Measurements from ENCODE around the gene EPHB2. TPM values are rescaled to one million over a fixed set of nuclear protein-coding genes. Genes with fewer than 3 reads are reported as not detected.

EPHB2 gene
- total and polyA plus RNA-seq, 2 of the 8 experiments (the other 6 are each of a cell fraction or from before 2014, with no cell fraction given) = 15.8 to 17.2 TPM

DNA sequence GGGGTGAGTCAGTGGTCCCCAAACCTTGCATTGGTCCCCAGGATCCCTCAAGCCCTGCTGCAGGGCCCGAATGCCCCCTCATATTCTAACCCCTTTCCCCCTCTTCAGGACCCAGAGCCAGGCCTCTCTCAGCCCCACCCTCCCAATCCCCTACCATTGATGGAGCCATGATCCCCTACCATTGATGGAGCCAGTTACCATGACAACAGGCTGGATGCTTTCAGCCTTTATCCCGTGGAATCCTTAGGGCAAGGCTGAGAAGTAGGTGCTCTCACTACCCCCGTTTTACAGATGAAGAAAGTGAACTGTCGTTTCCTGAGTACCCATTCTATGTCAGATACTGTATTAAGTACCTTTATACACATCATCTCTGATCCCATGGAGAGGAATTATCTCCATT, 70.8 kb downstream of the EPHB2 start:
- ChIA-PET CTCF (ENCODE audit: partially characterized antibody) (interaction anchor here (0.6 to 3.6 kb wide), 5 partner anchors 9 to 159 kb away, joined by 3 to 15 read pairs (median 4); no protein-coding TSS in a partner anchor), POLR2A (ENCODE audit: partially characterized antibody) (interaction anchor here (1.0 to 2.0 kb wide), 2 partner anchors 11 to 15 kb away, joined by 3 to 4 read pairs; no protein-coding TSS in a partner anchor)
- TF ChIP-seq NANOG (IDR thresholded peaks at IDR 0.05; ENCODE audit: insufficient read depth, low read depth, low read length, poor library complexity, severe bottlenecking) = no peak

More for the DNA sequence above, 70.8 kb downstream of the EPHB2 start:
- Histone ChIP-seq H3K4ac (replicated peaks; ENCODE audit: insufficient read length, low read depth, low read length) (no peak overlapping the region), H2AK5ac (ENCODE audit: low read depth, low read length) (no peak overlapping the region), H3K18ac (ENCODE audit: extremely low read depth, low read length) (no peak overlapping the region), H3K4me1 (replicated peaks in 1 of 4; ENCODE audit: control insufficient read depth in 3 of 4, insufficient read depth in 4 of 4, low read length in 3 of 4) (peaks cover 0 to 10% (median 4%) of the 10 kb centered on the region in 4 experiments; a peak in 3 of 7 replicates), H2AFZ (ENCODE audit: low read length) (no peak overlapping the region), H4K5ac (ENCODE audit: insufficient read length, low read depth, low read length) (no peak overlapping the region), H3K4me3 (ENCODE audit: extremely low read depth in 1 of 4, insufficient read depth in 2 of 4, low read depth in 3 of 4, low read length in 4 of 4) (no peak overlapping the region), H3K56ac (replicated peaks; ENCODE audit: insufficient read length, low read depth, low read length) (no peak overlapping the region), H3K79me2 (ENCODE audit: control insufficient read depth in 1 of 2, insufficient read depth in 2 of 2, low read length in 2 of 2) (no peaks in the 10 kb centered on the region), H3K27me3 (replicated peaks in 1 of 4; ENCODE audit: control insufficient read depth in 3 of 4, extremely low read depth in 1 of 4, insufficient read depth in 3 of 4, low read length in 3 of 4) (no peaks in the 10 kb centered on the region), H4K91ac (replicated peaks; ENCODE audit: insufficient read length, low read length) (no peak overlapping the region), H3K9me3 (ENCODE audit: insufficient read depth in 2 of 2, low read depth in 1 of 2, low read length in 1 of 2) (no peaks in the 10 kb centered on the region), H4K20me1 (replicated peaks in 1 of 2; ENCODE audit: control insufficient read depth in 1 of 2, insufficient read depth in 2 of 2, low read length in 2 of 2) (no peaks in the 10 kb centered on the region), H3K14ac (ENCODE audit: insufficient read length) (no peak overlapping the region), H3K9ac (replicated peaks in 1 of 4; ENCODE audit: extremely low read depth in 1 of 4, low read depth in 3 of 4, low read length in 3 of 4) (no peak overlapping the region), H3K4me2 (ENCODE audit: insufficient read depth in 1 of 2, low read depth in 2 of 2, low read length in 2 of 2) (no peak overlapping the region), H2BK5ac (ENCODE audit: low read depth, low read length) (no peak overlapping the region), H2BK12ac (ENCODE audit: low read depth, low read length) (no peak overlapping the region), H3K23me2 (ENCODE audit: low read depth, low read length) (no peaks in the 10 kb centered on the region), H2BK20ac (ENCODE audit: low read length) (no peak overlapping the region), H3K23ac (ENCODE audit: insufficient read length) (no peak overlapping the region), H4K8ac (ENCODE audit: extremely low read depth, insufficient read depth, low read length) (no peak overlapping the region), H3K36me3 (ENCODE audit: control insufficient read depth in 2 of 4, insufficient read depth in 4 of 4, low read length in 3 of 4) (no peaks in the 10 kb centered on the region), H3K27ac (ENCODE audit: low read depth, low read length) (no peak overlapping the region), H2BK120ac (replicated peaks; ENCODE audit: low read depth, low read length) (no peak overlapping the region), H3K79me1 (ENCODE audit: low read depth, low read length) (no peaks in the 10 kb centered on the region; the same call in 1 of the 2 replicates), H2BK15ac (ENCODE audit: low read length) (no peak overlapping the region)
- DNase-seq (ENCODE audit: low read depth in 1 of 2, low spot score in 2 of 2) (no peak), FAIRE-seq (no peak)
- 83% methylated on average over 4 of the region's 4 CpGs; no CpG with 5 or more reads in 1 of the 2 experiments for WGBS, 2 experiments (ENCODE audit: extremely low coverage in 1 of 2, insufficient coverage in 1 of 2, insufficient read length in 1 of 2, insufficient replicate concordance in 2 of 2, low coverage in 1 of 2, low lambda C conversion rate in 2 of 2, missing lambda C conversion rate in 1 of 2)
